GM19328 (cell line): Measurements from ENCODE around the gene KYNU.

Experiments
- ATAC-seq: cut with Tn5 transposase; IDR thresholded peaks from one replicate; pipeline ENCODE4 v1.9.1; 2021; ENCODE audit warnings: mild to moderate bottlenecking, moderate library complexity; ENCODE audit not compliant: unreplicated experiment

KYNU gene

GRCh38 chr2:142954493-142954892, 77.0 kb downstream of the KYNU start:
- ATAC-seq: no peak

DNA sequence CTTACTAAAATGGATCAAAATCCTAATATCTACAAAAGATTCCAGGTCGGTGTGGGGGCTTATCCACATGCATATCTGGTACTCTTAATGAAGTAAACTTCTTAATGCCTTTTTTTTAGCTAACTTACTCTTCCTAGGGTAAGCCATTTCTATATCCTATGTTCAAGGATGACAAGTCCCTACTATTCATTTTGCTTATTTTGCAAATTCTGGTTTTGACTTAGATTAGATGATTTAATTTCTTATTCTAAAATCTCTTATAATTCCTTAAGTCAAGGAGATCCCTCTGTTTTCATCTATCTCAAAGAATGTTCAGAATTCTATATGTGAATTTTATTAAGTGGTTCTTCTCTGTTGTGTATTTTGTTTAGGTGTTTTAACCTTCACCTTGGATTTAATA, 79.7 kb downstream of the KYNU start:
- ATAC-seq: no peak

DNA sequence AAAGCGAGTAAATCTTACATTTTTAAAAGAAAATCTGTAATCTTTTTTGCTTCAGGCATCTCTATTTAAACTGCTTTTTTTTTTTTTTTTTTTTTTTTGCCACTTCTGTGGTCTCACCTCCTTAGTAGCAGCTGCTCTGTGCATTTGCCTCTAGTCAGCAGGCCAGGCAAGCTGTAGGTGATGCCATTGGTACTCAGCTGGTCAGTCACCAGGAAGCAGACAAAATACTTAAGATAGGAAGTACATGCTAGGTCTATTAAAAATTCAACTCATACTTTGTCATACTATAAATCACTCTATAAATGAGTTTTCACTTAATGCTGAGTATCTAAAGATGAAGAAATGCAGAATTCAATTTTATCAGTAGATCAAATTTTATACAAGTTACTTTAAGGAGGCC, 83.7 kb downstream of the KYNU start:
- no peak for ATAC-seq

DNA sequence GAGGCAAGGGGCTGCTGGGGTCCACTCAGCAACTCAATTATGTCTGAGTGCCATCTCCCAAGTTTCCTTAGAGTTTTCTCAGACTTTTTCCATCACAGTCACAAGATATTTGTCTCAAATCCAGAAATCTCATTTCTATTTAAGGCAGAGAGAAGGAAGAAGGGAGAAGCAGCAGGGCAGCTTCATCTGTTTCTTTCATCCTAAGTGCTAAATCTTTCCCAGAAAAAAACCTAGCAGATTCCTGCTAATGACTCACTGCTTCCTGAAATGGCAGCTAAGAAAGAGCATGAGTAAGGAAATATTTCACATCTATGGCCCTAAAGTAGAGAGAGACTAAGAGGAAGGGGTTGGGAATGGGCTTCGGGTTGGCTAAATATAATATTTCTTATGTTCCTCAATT, 88.0 kb downstream of the KYNU start:
- no peak for ATAC-seq

- no peak for ATAC-seq
Measured at GRCh38 chr2:142966284-142966683, 88.8 kb downstream of the KYNU start.

DNA sequence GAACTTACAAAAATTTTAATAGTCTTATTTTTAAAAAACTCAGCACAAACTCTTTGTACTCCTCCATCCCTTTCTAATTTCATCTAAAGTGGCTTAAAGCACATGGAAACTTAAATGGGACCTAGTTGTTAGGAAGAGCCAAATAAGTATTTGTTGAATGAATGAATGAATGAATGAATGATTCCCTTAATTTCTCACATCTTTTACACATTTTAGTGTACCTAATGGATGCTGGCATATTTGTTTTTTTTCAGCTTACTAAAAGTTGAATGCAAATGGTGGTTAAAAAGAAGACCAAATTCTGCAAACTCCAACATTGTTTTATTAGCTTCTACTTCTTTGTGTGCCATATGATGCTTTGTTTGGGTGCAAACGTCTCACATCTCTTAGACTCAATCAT, 89.6 kb downstream of the KYNU start:
- no peak for ATAC-seq

- no peak for ATAC-seq
Measured at GRCh38 chr2:142973160-142973821, 95.8 kb downstream of the KYNU start.

DNA sequence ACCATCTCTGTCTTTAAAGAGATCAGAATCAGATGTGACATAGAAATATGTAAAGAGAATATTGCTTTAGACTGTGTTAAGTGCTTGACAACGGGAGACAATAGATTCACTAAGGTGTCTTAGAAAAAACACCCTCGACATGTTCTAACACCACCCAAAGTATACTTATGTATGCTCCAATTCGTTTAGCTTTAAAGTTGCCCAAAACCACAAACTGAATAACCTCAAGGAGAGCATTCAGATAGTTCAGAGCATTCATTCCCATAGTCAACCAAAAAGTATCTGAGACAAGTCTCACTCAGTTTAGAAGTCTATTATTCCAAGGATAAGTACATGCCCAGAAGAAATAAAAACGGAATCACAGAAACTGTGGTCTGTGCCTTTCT, 96.4 kb downstream of the KYNU start:
- no peak for ATAC-seq

- ATAC-seq: no peak
Measured at GRCh38 chr2:142974288-142975024, 97.0 kb downstream of the KYNU start.

- ATAC-seq: no peak
Measured at GRCh38 chr2:142975239-142975638, 97.8 kb downstream of the KYNU start.

GRCh38 chr2:142980246-142981068, 103.0 kb downstream of the KYNU start:
- no peak for ATAC-seq

- no peak for ATAC-seq
Measured at GRCh38 chr2:142981069-142981378, 103.6 kb downstream of the KYNU start.

GRCh38 chr2:142981756-142982155, 104.3 kb downstream of the KYNU start:
- ATAC-seq: no peak

DNA sequence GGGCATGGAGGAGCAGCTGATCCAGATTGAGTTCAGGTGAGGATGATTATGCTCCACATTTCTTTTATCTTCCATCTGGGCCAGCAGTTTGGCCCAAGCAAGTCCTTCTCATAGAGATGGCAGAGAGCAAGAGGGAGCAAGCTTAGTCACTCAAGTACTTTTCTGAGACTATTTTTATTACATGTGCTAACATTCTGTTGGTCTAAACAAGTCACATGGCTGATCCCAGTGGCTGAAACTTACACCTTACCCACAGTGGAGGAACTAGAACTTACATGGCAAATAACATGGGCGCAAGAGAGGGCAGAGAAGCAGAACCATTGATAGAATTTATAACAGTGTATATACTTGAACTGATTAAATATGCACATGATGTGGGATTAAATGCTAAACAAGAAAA, 105.7 kb downstream of the KYNU start:
- peak; percentile 45 for ATAC-seq

DNA sequence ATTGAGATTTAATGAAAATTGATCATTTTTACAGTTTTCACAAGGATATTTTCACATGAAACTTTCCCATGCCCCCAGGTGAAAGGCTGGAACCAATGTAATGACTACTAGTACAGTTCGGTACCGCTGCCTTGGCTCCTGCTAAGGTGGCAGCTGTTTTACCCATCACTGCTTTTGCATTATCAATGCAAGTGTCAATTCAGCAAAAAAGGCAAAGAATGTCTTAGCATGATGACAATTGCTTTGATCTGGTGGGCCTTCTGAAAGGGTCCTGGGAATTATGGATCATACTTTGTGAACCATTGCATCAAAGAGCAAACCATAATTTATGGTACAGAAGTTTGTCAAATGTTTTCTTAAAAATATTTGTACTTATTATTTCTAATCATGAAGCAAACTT, 107.2 kb downstream of the KYNU start:
- no peak for ATAC-seq

DNA sequence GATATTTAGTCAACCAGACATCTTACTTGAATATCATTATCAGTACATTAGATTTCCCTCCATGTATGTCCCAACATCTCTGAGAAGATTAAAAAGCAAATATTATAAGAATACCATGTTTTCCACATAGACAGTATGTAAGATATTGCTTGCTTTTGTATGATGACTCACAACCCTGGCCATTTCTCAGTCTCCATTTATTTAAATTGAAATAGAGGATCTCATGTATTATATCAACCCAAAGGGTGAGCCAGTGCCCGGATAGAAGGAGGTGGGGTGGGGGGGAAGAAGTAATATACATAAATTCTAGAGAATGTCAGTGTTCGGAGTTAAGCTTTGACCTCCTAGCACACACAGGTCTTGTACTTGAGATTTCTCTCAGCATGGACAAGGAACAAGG, 109.6 kb downstream of the KYNU start:
- no peak for ATAC-seq

DNA sequence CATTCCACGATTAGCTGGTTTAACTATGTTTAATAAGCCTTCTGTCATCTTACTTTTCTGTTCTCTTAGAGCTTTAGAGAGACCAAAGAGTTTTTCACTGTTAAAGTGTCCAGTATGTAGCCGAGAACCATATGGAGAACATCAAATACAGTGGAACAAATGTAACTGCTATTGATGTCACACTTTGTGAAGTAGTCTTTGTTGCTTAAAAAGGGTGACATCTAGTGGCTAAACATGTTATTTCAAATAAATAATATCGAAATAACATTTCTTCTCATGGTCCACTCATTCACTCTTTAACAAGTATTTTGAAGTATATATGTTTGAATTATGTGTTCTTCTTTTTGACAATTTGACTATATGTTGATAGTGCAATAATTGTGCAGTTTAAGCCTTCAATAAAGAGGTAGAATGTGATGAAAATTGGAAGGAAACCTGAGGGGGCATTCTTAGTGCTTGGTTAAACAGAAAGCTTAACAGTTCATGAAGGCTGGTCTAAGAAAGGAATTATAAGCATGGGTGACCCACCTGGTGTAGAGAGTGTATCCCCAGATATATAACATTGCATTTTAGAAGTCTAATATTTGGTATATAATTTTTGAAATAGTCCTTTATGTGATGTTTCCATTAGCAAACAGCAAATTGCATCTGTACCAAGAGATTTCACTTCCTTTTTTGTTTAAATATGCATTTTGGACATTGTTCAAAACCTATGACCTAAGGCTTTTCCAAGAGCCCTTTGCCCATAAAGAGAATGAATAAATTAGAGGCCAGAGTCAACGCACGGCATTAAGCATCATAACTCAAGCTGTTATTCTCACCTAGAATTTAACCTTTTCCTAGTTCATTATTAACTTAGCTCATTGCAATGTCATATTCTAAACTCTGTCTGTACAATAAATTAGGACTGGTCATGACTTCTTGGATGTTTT, 112.1 kb downstream of the KYNU start:
- ATAC-seq: peak; percentile 47

- ATAC-seq: no peak
Measured at GRCh38 chr2:142991295-142991694, 113.8 kb downstream of the KYNU start.

DNA sequence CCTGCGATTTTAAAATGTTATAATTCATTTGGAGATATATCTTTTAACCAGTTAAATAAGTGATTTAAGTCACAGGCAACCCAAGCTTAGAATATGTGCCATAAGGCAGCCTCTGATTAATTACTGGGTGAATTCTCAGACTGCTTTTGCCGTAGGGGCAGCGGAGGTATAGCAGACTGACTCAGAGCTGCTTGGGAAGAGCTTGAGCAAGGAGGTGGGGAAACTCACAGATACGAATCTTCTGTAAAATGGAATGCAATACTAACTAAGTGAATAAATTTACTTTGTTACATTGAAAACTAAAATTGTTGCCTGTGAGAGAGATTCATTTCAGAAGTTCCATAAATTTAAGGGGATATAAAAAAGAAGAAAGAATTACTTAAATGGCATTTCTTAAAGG, 115.4 kb downstream of the KYNU start:
- no peak for ATAC-seq

- no peak for ATAC-seq
Measured at GRCh38 chr2:142993771-142994170, 116.3 kb downstream of the KYNU start.

GRCh38 chr2:142994665-142995064, 117.2 kb downstream of the KYNU start:
- no peak for ATAC-seq
